SU-DHL-6 (cell line): Measurements from ENCODE around the gene CSK.

Source experiments
- EZH2phosphoT487 ChIP-seq: fragments of 200-600 bp; sonication (generic), shearing (Covaris generic); conservative IDR thresholded peaks from 2 replicates; pipeline ENCODE4 v1.6.1; 2018; ENCODE audit warnings: mild to moderate bottlenecking, antibody characterized with exemption, low read length, moderate library complexity, mixed read lengths
- TF ChIP-seq, protein P1 (sequence below): fragments of 200-600 bp; sonication (generic); IDR thresholded peaks from one replicate; pipeline ENCODE4 v1.5.1; 2017; ENCODE audit warnings: antibody characterized with exemption, mild to moderate bottlenecking, low read length, moderate library complexity; ENCODE audit not compliant: insufficient read depth, poor library complexity, severe bottlenecking

DNA sequence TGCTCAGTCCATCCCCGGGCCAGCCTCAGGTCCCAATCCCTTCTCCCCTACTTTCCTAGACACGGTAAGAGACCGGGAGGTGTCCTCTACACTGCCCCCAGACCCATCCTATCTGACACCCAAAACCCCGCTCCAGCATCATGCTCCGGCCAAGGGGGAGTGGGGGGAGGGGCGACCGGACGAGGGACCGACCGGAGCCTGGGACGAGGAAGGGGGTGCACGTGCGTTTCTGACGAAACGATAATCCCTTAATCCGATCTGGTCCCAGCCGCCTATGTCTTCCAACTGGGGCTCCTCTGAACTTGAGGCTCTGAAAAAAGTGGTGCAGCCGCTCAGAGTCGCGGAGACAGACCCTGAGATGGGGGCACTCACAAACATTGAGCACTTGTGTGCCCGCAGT is 45.0 kb downstream of the CSK start:
- TF ChIP-seq, protein P1, sequence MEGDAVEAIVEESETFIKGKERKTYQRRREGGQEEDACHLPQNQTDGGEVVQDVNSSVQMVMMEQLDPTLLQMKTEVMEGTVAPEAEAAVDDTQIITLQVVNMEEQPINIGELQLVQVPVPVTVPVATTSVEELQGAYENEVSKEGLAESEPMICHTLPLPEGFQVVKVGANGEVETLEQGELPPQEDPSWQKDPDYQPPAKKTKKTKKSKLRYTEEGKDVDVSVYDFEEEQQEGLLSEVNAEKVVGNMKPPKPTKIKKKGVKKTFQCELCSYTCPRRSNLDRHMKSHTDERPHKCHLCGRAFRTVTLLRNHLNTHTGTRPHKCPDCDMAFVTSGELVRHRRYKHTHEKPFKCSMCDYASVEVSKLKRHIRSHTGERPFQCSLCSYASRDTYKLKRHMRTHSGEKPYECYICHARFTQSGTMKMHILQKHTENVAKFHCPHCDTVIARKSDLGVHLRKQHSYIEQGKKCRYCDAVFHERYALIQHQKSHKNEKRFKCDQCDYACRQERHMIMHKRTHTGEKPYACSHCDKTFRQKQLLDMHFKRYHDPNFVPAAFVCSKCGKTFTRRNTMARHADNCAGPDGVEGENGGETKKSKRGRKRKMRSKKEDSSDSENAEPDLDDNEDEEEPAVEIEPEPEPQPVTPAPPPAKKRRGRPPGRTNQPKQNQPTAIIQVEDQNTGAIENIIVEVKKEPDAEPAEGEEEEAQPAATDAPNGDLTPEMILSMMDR, result no peak
- no peak for TF ChIP-seq EZH2phosphoT487
